ENCODE measurements around the gene PSMD4. TPM values are rescaled to one million over a fixed set of nuclear protein-coding genes. Genes with fewer than 3 reads are reported as not detected.
"Not testable (repeated sequence)": the region's sequence is repeated elsewhere in the genome, so short reads cannot be mapped to it uniquely, and the experiment has no call there.

PSMD4 gene
- polyA plus RNA-seq, 2 of the 4 experiments (the other 2 are of a cell fraction): 207 to 265 TPM

DNA sequence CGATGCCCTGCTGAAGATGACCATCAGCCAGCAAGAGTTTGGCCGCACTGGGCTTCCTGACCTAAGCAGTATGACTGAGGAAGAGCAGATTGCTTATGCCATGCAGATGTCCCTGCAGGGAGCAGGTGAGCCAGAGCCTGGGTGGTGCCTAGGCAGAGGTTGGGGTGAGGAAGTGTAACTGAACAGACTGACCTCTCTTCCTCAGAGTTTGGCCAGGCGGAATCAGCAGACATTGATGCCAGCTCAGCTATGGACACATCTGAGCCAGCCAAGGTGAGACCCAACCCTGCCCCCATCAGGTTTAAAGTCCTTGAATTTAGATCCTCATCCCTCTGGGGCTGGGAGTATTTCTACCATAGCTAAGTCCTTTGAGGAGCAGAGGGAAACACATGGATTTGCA is 11.8 kb downstream of the PSMD4 start (continued):
- TF ChIP-seq, protein P1, sequence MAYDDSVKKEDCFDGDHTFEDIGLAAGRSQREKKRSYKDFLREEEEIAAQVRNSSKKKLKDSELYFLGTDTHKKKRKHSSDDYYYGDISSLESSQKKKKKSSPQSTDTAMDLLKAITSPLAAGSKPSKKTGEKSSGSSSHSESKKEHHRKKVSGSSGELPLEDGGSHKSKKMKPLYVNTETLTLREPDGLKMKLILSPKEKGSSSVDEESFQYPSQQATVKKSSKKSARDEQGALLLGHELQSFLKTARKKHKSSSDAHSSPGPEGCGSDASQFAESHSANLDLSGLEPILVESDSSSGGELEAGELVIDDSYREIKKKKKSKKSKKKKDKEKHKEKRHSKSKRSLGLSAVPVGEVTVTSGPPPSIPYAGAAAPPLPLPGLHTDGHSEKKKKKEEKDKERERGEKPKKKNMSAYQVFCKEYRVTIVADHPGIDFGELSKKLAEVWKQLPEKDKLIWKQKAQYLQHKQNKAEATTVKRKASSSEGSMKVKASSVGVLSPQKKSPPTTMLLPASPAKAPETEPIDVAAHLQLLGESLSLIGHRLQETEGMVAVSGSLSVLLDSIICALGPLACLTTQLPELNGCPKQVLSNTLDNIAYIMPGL (CRISPR knock-in tag; IDR thresholded peaks at IDR 0.05; ENCODE audit: borderline replicate concordance): no peak
- TF ChIP-seq, protein P2, sequence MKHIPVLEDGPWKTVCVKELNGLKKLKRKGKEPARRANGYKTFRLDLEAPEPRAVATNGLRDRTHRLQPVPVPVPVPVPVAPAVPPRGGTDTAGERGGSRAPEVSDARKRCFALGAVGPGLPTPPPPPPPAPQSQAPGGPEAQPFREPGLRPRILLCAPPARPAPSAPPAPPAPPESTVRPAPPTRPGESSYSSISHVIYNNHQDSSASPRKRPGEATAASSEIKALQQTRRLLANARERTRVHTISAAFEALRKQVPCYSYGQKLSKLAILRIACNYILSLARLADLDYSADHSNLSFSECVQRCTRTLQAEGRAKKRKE (CRISPR knock-in tag; IDR thresholded peaks at IDR 0.05; ENCODE audit: low read depth): no peak
- TF ChIP-seq MYC (IDR thresholded peaks at IDR 0.05; ENCODE audit: borderline replicate concordance, low read length) (no peak), POLR2A (IDR thresholded peaks at IDR 0.05; ENCODE audit: low read length) (no peak)

DNA sequence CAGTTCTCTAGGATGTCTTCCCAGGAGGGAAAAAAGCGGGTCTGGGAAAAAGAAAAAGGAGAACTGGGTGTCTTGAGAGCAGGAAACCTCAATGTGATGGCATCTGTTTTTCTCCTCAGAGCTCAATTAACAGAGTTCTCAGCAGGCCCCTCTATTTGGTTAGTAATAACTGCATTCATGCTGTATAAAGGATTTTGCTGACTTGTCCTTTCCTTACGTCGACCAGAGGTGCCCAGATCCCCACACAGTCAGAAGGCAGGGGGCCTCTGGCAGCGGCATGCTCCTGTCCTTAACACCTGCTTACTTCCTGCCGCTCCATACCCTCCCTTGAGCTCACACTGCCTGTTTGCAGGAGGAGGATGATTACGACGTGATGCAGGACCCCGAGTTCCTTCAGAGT is 12.3 kb downstream of the PSMD4 start:
- Histone ChIP-seq H3K27ac (no peak overlapping the region), H3K4me3 (no peak overlapping the region), H3K9me3 (no peaks in the 10 kb centered on the region), H3K4me2 (no peak overlapping the region), H3K4me1 (no peaks in the 10 kb centered on the region)
- 89% methylated on average over 8 of the region's 8 CpGs for WGBS (ENCODE audit: missing lambda C conversion rate)
- TF ChIP-seq CBX2 (IDR thresholded peaks at IDR 0.05; ENCODE audit: borderline replicate concordance, low read depth) (no peak), PHF8 (IDR thresholded peaks at IDR 0.05; ENCODE audit: borderline replicate concordance, low read depth) (no peak), MAFK (IDR thresholded peaks at IDR 0.05; ENCODE audit: partially characterized antibody) (peak; percentile 37)
- POLR2A ChIA-PET: interaction anchor here (0.5 kb wide), 1 partner anchor 10 kb away, joined by 5 read pairs; no protein-coding TSS in a partner anchor
- ATAC-seq (no peak), FAIRE-seq (no peak), DNase-seq (ENCODE audit: low read depth in 1 of 2, low spot score in 1 of 2) (no peak)
- CTCF ChIA-PET: interaction anchor here (0.8 to 2.5 kb wide), 3 partner anchors 9 to 74 kb away, joined by 3 to 9 read pairs (median 7); no protein-coding TSS in a partner anchor

DNA sequence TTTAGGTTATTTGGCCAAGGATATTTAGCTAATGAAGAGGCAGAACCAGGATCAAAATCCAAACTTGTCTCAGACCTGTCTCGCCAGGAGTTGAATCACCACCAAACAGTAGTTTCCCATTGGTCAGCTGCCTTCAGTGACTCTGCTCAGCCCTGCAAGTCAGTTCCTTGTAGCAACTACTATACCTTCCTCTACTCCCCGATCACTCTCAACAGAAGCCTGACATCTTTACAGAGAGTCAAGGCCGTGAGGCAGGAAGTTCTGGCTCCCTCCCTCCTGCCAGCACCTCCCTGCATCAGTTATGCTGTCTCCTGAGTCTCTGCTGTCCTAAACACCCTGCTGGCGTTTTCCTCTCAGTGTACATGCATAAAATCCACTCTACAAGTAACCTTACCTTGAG is 13.2 kb downstream of the PSMD4 start:
- CTCF ChIA-PET: interaction anchor here (2.0 to 2.5 kb wide), 2 partner anchors 16 to 73 kb away, joined by 7 to 9 read pairs; no protein-coding TSS in a partner anchor
- DNase-seq (ENCODE audit: low read depth in 1 of 2, low spot score in 1 of 2): no peak

DNA sequence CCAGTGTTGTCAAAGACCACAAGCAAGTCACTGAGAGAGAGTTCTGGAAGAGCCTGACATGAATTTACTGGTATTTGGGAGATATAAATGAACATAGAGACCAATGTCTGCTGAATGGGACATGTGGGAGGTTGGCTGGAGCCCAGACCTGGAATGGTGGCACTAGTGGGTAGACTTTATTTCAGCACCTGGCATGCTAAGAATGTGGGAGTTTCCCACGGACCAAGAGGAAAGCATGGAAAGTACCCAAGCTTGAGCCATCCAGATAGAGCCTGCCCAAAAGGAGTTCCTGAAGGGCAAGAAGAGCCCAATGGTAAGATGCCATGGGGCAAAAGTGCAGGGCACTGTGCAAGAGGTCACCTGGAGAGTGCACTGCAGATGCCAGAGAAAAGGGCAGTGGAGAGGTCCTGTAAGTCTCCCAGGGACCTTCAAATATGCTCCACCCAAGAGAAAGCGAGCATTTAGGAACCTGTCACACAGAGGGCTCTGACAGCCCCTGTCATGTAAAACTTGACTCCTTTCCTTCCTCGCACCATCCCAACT is 19.5 kb downstream of the PSMD4 start:
- Histone ChIP-seq H3K4me3 (no peak overlapping the region), H3K9me3 (no peaks in the 10 kb centered on the region), H3K4me2 (no peak overlapping the region), H3K27ac (no peak overlapping the region), H3K4me1 (peaks cover 3% of the 10 kb centered on the region; the same call in 1 of the 3 replicates)
- no peak for TF ChIP-seq PHF8 (IDR thresholded peaks at IDR 0.05; ENCODE audit: borderline replicate concordance, low read depth)
- TF ChIP-seq, protein P3, sequence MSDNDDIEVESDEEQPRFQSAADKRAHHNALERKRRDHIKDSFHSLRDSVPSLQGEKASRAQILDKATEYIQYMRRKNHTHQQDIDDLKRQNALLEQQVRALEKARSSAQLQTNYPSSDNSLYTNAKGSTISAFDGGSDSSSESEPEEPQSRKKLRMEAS (IDR thresholded peaks at IDR 0.05): no peak
- TF ChIP-seq MAZ (IDR thresholded peaks at IDR 0.05; ENCODE audit: borderline replicate concordance, low read depth, low read length): no peak
- TF ChIP-seq, protein P4, sequence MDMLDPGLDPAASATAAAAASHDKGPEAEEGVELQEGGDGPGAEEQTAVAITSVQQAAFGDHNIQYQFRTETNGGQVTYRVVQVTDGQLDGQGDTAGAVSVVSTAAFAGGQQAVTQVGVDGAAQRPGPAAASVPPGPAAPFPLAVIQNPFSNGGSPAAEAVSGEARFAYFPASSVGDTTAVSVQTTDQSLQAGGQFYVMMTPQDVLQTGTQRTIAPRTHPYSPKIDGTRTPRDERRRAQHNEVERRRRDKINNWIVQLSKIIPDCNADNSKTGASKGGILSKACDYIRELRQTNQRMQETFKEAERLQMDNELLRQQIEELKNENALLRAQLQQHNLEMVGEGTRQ (IDR thresholded peaks at IDR 0.05): no peak
- no peak for TF ChIP-seq NFE2L2 (conservative IDR thresholded peaks at IDR 0.05; ENCODE audit: low read length)
- TF ChIP-seq RARB (CRISPR knock-in tag; IDR thresholded peaks at IDR 0.05): no peak
- no peak for TF ChIP-seq POLR2AphosphoS2 (conservative IDR thresholded peaks at IDR 0.05; ENCODE audit: low read length)
- TF ChIP-seq POLR2A (IDR thresholded peaks at IDR 0.05; ENCODE audit: low read length): no peak
- TF ChIP-seq, protein P5, sequence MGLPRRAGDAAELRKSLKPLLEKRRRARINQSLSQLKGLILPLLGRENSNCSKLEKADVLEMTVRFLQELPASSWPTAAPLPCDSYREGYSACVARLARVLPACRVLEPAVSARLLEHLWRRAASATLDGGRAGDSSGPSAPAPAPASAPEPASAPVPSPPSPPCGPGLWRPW (IDR thresholded peaks at IDR 0.05): no peak
- no peak for TF ChIP-seq FOXS1 (CRISPR knock-in tag; IDR thresholded peaks at IDR 0.05)
- TF ChIP-seq KDM1A (IDR thresholded peaks at IDR 0.05; ENCODE audit: low read depth): no peak
- WGBS (ENCODE audit: missing lambda C conversion rate): 63% methylated on average over 3 of the region's 3 CpGs
- CTCF ChIA-PET: no interaction called here
- DNase-seq (ENCODE audit: low read depth in 1 of 2, low spot score in 1 of 2) (no peak), ATAC-seq (peak in 1 of 2 experiments; percentile 31; a peak in 4 of 6 replicates), FAIRE-seq (no peak)
- POLR2A ChIA-PET: no interaction called here

More for the DNA sequence above, 13.2 kb downstream of the PSMD4 start:
- Histone ChIP-seq H3K4me3 (no peak overlapping the region), H3K4me2 (no peak overlapping the region), H3K9me3 (no peaks in the 10 kb centered on the region), H3K27ac (no peak overlapping the region), H3K4me1 (no peaks in the 10 kb centered on the region)
- FAIRE-seq (no peak), ATAC-seq (peak in 1 of 2 experiments; percentile 59; a peak in 2 of 6 replicates)
- TF ChIP-seq FOXS1 (CRISPR knock-in tag; IDR thresholded peaks at IDR 0.05): no peak
- no peak for TF ChIP-seq EHMT2 (IDR thresholded peaks at IDR 0.05; ENCODE audit: low read depth)
- TF ChIP-seq KDM5A (IDR thresholded peaks at IDR 0.05): no peak
- TF ChIP-seq CHD4 (IDR thresholded peaks at IDR 0.05; ENCODE audit: borderline replicate concordance): no peak
- WGBS (ENCODE audit: missing lambda C conversion rate): 83% methylated on average over 4 of the region's 4 CpGs
- POLR2A ChIA-PET: interaction anchor here (1.1 kb wide), 1 partner anchor 13 kb away, joined by 4 read pairs; the partner anchor contains the start of gene PSMD4

DNA sequence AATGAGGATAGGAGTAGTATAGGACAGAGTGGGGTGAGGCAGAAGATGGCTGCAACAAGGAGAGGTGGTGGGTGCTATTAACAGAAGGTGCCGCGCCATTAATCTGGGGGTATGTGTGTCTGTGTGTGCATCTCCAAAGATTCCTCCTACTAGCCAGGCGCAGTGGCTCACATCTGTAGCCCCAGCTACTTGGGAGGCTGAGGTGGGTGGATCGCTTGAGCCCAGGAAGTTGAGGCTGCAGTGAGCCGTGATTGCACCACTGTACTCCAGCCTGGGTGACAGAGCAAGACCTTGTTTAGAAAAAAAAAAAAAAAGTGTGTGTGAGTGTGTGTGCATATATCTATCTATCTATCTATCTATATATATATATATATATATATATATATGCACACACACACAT is 20.8 kb downstream of the PSMD4 start:
- POLR2A ChIA-PET; DNase-seq (ENCODE audit: low read depth in 1 of 2, low spot score in 1 of 2); ATAC-seq; FAIRE-seq; H3K4me2 ChIP-seq; H3K27ac ChIP-seq; H3K9me3 ChIP-seq; CTCF ChIA-PET; H3K4me1 ChIP-seq; H3K4me3 ChIP-seq: not testable (repeated sequence)
- WGBS (ENCODE audit: missing lambda C conversion rate): 96% methylated on average over 5 of the region's 5 CpGs
